K562 (cell line): ENCODE measurements around the gene COL4A2. TPM values are rescaled to one million over a fixed set of nuclear protein-coding genes. Genes with fewer than 3 reads are reported as not detected.
A peak's percentile ranks its signal among the peaks of the same experiment; 100 is the strongest.

ENCODE experiments used
- ARHGAP35 ChIP-seq: fragments of 450-650 bp; IDR thresholded peaks from 2 replicates; pipeline ENCODE4 v1.6.1; 2018; ENCODE audit not compliant: partially characterized antibody
- ASH1L ChIP-seq: fragments of 450-650 bp; IDR thresholded peaks from 2 replicates; pipeline ENCODE4 v1.6.1; 2018; ENCODE audit warnings: borderline replicate concordance, mild to moderate bottlenecking, low read depth; ENCODE audit not compliant: partially characterized antibody
- CHAMP1 ChIP-seq: fragments of 450-650 bp; IDR thresholded peaks from 2 replicates; pipeline ENCODE4 v1.6.1; 2016; ENCODE audit warnings: mild to moderate bottlenecking
- CTBP1 ChIP-seq: fragments of 450-650 bp; IDR thresholded peaks from 2 replicates; pipeline ENCODE4 v1.6.1; 2016; ENCODE audit warnings: borderline replicate concordance
- ETS1 ChIP-seq: conservative IDR thresholded peaks from 2 replicates; pipeline ENCODE4 v1.6.1; 2011; ENCODE audit warnings: low read depth, mild to moderate bottlenecking, low read length; ENCODE audit not compliant: control insufficient read depth
- EWSR1 ChIP-seq: fragments of 450-650 bp; IDR thresholded peaks from 2 replicates; pipeline ENCODE4 v1.6.1; 2018; ENCODE audit warnings: borderline replicate concordance, mild to moderate bottlenecking, low read depth, moderate library complexity; ENCODE audit not compliant: partially characterized antibody
- FOXA3 ChIP-seq, 2 experiments: fragments of 450-650 bp in 1 of 2; sonication (generic) in 1 of 2; formaldehyde crosslinking; IDR thresholded peaks in 1 of 2; conservative IDR thresholded peaks in 1 of 2; 2 replicates each; pipeline versions ENCODE4 v1.4.0 to v1.8.0; 2020 to 2022; ENCODE audit warnings: mild to moderate bottlenecking in 2 of 2, missing genetic modification reagents in 1 of 2
- GABPA ChIP-seq: fragments of 200-800 bp; sonication (Bioruptor generic); conservative IDR thresholded peaks from 2 replicates; pipeline ENCODE4 v1.6.1; 2016; ENCODE audit warnings: low read depth, missing genetic modification characterization, missing compliant biosample characterization
- HDAC8 ChIP-seq: fragments of 450-650 bp; IDR thresholded peaks from 2 replicates; pipeline ENCODE4 v1.6.1; 2016; ENCODE audit warnings: mild to moderate bottlenecking, missing genetic modification characterization, moderate library complexity, missing compliant biosample characterization
- HDGF ChIP-seq: fragments of 450-650 bp; IDR thresholded peaks from 2 replicates; pipeline ENCODE4 v1.6.1; 2016
- RBBP5 ChIP-seq: fragments of 200-600 bp; sonication (generic); IDR thresholded peaks from 2 replicates; pipeline ENCODE4 v1.6.1; 2012; ENCODE audit warnings: borderline replicate concordance, mild to moderate bottlenecking, low read length, control low read depth, inconsistent platforms; ENCODE audit not compliant: insufficient read depth, poor library complexity, severe bottlenecking
- SLC30A9 ChIP-seq: fragments of 250-450 bp; sonication (Bioruptor Pico); IDR thresholded peaks from 2 replicates; pipeline ENCODE4 v1.8.0; 2022; ENCODE audit warnings: mild to moderate bottlenecking, moderate library complexity
- SMAD3 ChIP-seq: fragments of 450-650 bp; formaldehyde crosslinking; conservative IDR thresholded peaks from 2 replicates; pipeline ENCODE4 v1.4.0; 2020; ENCODE audit warnings: mild to moderate bottlenecking
- ZBTB12 ChIP-seq: fragments of 250-450 bp; sonication (Bioruptor Pico); IDR thresholded peaks from 2 replicates; pipeline ENCODE4 v1.4.0; 2020
- ZFP91 ChIP-seq: sonication (generic); formaldehyde crosslinking; IDR thresholded peaks from 2 replicates; pipeline ENCODE4 v1.8.0; 2022; ENCODE audit warnings: mild to moderate bottlenecking, missing genetic modification reagents
- ZNF174 ChIP-seq: fragments of 250-450 bp; sonication (Bioruptor Pico); IDR thresholded peaks from 2 replicates; pipeline ENCODE4 v1.4.0; 2020; ENCODE audit warnings: mild to moderate bottlenecking
- polyA plus RNA-seq, 8 experiments: library from polyadenylated mRNA; depleted of rRNA in 4 of 8; stranded (reverse) in 5 of 8; unstranded in 3 of 8; fragments of >200 nt; fragmentation: Nextera tagmentation in 2 of 8; fragmentation: Illumina TruSeq in 1 of 8; extraction: Ambion mirVana in 2 of 8; extraction: Trizol in 1 of 8; gene quantifications; 2 replicates each; pipeline versions ENCODE4 v1.2.1 to v1.2.3, GENCODE V29; 2011 to 2014; ENCODE audit warnings: inconsistent platforms in 1 of 8, missing spikeins in 1 of 8
- total RNA-seq, 7 experiments: library from RNA; depleted of rRNA in 6 of 7; stranded (reverse); fragments of >200 nt in 6 of 7; fragmentation: Illumina TruSeq in 2 of 7; extraction: Trizol in 2 of 7; gene quantifications; 2 replicates each; pipeline versions ENCODE4 v1.2.1 to v1.2.3, GENCODE V29; 2011 to 2021; ENCODE audit warnings: low replicate concordance in 1 of 7

Gene COL4A2
- total and polyA plus RNA-seq, 9 of the 15 experiments (the other 6 are each of a cell fraction or from before 2014, with no cell fraction given): 0.13 to 15.2 (median 8.1) TPM

- TF ChIP-seq SMAD3 (CRISPR knock-in tag) (no peak), HDGF (no peak), CTBP1 (peak; percentile 42; the same call in 1 of the 2 replicates), ETS1 (no peak), ZBTB12 (CRISPR knock-in tag) (no peak), SLC30A9 (CRISPR knock-in tag) (no peak), HDAC8 (tag) (no peak), EWSR1 (no peak), ZFP91 (CRISPR knock-in tag) (no peak), RBBP5 (peak; percentile 27), CHAMP1 (no peak), GABPA (tag) (peak; percentile 71), ZNF174 (CRISPR knock-in tag) (no peak), ARHGAP35 (no peak), ASH1L (no peak), FOXA3 (CRISPR knock-in tag; conservative IDR thresholded peaks at IDR 0.05 in 1 of 2, IDR thresholded peaks at IDR 0.05 in 1 of 2) (no peak)
These were observed 253.7 kb downstream of the COL4A2 start (continued) for GRCh38 chr13:110560601-110561343.
